NCI-H2227 (cell line): ENCODE results near the gene CMSS1.

Source experiments
- DNase-seq: peaks from one replicate; lab custom pipeline; 2025; ENCODE audit not compliant: unreplicated experiment; lab: John Stamatoyannopoulos, UW

CMSS1 gene

DNA sequence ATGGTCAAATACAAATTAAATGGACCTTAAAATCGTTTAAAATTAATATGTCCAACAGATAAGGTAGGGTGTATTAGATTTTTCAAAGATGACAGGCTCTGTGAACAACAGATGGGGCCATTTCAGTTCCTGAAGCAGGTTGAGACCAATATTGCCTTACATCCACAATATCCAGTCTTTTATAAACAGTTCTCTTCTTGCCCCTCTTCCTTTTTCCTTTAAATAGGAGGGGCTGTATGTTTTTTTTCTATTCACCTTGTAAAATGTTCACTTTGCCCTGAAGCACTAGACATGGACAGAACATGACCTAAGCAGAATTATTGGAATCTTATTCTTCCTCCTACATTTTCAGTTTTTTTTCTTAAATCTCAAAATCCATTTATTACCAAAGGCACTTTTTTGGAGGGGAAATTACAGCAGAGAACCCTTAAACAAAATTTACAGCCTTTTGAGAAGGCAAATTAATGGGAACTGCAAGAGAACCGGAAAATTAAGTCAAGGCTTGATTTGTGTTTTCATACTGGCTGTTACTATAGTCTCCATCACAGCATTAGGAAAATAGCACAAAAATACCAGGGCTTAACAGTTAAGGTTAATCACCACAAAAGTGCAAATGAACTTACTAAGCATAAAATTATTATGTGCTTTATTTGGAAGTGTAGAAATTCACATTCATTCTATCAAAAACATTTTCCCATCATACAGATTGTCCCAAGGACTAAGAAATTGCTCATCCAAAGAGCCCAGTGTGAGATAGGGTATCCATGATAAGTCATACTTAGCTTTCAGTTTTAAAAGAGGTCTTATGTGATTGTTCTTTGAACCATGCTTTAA is 55.8 kb downstream of the CMSS1 start:
- DNase-seq, result no peak

- no peak for DNase-seq
Observed at GRCh38 chr3:99874237-99875002, 56.8 kb downstream of the CMSS1 start.

GRCh38 chr3:99875581-99875928 is 57.9 kb downstream of the CMSS1 start:
- no peak for DNase-seq

GRCh38 chr3:99875929-99876841 is 58.5 kb downstream of the CMSS1 start:
- DNase-seq, result peak; percentile 70

DNA sequence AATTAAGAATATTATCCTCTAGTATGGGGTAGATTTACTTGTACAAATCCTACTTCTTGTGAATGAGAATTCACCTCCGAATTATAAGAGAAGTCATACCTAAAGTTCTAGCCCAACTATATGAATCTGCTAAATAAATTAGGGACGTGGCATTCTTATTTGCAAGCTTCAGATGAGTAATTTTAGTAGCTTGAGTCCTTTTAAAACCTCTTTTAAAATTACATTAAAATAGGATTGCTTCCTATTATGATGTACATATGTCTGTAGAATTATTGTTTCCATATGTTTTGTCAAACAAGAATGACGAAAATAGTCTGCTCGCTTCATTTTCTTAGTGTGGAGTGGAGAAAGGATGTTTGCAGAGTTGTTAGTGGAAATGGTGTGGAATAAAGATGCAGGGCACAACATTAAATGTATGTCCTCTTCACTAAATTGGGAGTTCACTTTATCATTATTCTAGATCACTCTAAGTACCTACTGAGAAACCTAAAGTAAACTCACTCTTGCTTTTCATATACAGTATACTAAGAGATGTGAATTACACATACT is 59.4 kb downstream of the CMSS1 start:
- no peak for DNase-seq

- DNase-seq, result no peak
Observed at GRCh38 chr3:99878005-99878404, 60.3 kb downstream of the CMSS1 start.

- no peak for DNase-seq
Observed at GRCh38 chr3:99879275-99879674, 61.6 kb downstream of the CMSS1 start.

GRCh38 chr3:99881121-99881524 is 63.5 kb downstream of the CMSS1 start:
- DNase-seq, result no peak

- no peak for DNase-seq
Observed at GRCh38 chr3:99882436-99883137, 64.9 kb downstream of the CMSS1 start.

DNA sequence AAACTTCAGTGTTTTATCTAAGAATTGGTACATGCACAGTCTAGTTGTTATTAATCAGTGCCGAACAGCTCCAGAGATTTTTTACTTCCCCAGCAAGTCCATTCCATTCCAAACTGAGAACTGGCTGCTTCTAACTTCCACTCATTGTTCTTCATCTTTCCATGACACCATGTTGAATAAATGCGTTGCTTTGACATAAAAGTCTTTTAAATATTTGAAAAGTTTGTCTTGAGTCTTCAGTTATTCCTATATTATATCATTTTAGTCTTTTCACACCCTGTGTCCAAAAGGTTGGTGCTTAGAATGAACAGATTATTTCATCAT is 65.4 kb downstream of the CMSS1 start:
- no peak for DNase-seq

DNA sequence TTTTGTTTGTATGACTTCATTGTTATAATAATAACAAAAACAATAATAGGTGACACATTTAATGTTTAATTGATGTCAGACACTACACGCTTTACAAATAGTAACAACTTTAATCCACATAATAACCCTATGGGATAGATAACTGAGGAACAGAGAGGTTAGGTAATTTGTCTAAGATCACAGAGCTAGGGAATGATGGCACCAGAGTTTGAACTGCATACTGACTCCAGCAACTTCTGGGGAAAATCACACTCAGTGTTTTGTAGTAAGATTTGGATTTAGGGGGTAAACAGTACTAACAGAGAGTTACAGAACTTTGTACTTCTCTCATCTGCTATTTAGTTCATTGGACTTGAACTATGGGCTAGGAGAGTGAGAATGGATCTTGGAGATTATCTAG is 66.0 kb downstream of the CMSS1 start:
- DNase-seq, result no peak

DNA sequence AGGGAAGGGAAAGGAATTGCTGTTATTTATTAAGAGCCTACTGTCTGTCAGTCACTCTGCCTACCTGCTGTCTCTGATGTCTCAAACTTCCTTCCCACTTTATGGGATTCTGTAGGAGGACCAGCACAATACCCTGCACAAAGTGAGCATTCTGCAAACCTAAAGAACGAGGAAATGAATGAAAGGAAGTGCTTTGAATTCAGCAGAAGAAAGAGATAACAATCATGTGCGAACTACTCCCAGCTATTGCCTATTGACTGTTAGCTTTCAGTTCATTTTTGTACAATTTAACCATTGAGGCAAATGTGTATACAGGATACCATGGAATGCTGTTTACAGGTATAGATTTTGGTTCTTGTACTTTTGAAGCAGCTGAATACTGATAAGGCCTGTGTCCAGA is 66.8 kb downstream of the CMSS1 start:
- DNase-seq, result no peak

DNA sequence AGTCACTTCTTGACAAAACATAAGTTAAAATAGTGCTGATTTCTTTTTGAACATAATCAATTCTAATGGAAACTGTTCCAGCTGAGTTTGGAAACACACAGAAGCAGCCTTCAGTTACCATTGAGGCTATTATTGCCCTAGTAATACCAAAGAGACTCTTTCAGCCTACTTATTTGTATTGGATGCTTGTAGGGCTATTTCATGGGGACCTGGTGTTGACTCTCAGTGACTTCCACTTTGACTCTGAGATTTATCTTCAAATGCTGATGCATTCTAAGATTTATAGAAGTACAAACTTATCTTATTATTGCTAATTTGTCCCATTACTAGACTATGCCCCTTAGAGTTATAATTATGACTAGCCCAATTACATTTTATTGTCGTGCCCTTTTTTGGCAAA is 67.4 kb downstream of the CMSS1 start:
- DNase-seq, result no peak

DNA sequence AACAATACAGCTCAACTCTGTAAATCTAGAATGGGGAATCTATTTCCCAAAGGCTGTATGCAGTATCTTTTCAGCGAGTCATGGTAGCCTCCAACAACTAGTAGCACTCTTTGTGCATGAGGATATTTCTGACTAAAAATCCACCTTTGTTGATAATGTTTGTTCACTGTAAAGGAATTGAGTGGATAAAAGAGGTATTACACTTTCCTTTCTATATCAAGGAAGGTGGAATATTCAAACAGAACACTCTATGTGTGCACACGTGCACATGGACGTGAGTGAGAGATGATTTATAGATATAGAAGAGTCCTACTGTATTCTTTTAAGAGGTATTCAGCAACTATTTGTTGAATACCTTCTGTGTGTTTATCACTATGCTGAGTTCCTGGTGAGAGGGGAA is 68.2 kb downstream of the CMSS1 start:
- DNase-seq, result no peak

DNA sequence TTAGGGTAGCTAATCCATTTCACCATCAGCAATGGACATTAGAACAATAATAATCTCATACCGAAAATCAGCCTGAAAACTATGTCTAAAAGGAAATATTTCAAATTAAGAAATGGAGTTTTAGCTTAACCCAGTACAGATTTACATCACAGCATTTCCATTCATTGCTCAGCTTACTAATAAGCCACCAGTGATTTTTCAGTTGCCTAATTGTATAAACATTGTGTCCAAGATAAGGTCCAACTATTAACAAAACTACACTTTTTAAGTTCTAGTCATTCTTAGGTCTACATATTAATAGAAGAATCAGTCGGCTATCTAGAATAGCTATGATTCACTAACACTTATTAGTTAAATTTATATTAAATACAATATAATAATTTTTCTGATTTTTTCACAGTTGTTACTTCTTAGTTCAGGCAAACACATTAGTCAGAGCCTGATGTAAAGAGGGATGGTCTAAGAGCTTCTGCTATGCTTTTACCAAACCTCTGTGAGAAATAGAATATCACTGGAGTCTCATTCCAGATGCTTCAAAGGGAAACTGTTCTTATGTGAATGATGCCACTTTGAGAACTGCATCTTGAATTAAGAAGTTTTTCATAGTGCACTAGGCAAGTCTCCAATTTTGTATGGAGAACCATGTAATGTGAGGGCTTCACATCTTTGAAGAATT is 74.1 kb downstream of the CMSS1 start:
- no peak for DNase-seq

- DNase-seq, result no peak
Observed at GRCh38 chr3:99892332-99892731, 74.7 kb downstream of the CMSS1 start.

GRCh38 chr3:99895131-99895696 is 77.6 kb downstream of the CMSS1 start:
- DNase-seq, result no peak

- no peak for DNase-seq
Observed at GRCh38 chr3:99895703-99896441, 78.2 kb downstream of the CMSS1 start.

DNA sequence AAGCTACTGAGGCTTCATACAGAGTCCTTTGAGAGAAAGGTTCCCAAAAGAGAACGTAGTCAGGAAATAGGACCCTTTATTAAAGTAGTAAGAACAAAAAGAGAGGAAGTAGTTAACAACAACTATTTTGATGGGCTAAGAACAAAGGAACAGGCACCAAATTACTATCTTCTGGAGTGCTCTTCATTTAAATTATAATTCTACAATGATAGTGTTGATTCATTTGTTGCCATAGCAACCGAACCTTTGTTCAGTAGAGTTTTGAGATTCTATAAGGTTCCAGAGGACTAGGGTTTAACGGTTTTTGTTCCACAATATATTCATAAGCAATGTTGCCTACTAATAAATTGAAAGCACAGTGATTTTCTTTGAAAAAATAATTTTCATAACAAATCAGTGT is 78.8 kb downstream of the CMSS1 start:
- DNase-seq, result no peak
